Heart left ventricle (tissue), 16 donors: ENCODE data around the gene FDX2. TPM values are rescaled to one million over a fixed set of nuclear protein-coding genes. Genes with fewer than 3 reads are reported as not detected.

ENCODE experiments used
- ATAC-seq, 4 donors: fragments of 200-7000 bp; cut with Tn5 transposase; one replicate each; pipeline ENCODE4 v1.9.1; 2020 to 2022; ENCODE audit warnings: moderate library complexity in 4 of 4, mild to moderate bottlenecking in 3 of 4, moderate number of reproducible peaks in 1 of 4
- DNase-seq, 5 donors: peaks; one replicate each; pipeline ENCODE4 v3.0.0-alpha.2; 2020
- H3K27ac ChIP-seq, 12 donors: fragments of 200-600 bp; sonication (generic) in 4 of 12; one replicate each; pipeline versions ENCODE4 v1.5.0 to v1.8.0; 2016 to 2022; ENCODE audit warnings: mild to moderate bottlenecking in 2 of 12
- H3K27me3 ChIP-seq, 9 donors: fragments of 200-600 bp; sonication (generic) in 2 of 9; one replicate each; pipeline versions ENCODE4 v1.5.1 to v1.8.0; 2016 to 2022; ENCODE audit warnings: mild to moderate bottlenecking in 3 of 9
- H3K36me3 ChIP-seq, 9 donors: fragments of 200-600 bp; sonication (generic) in 2 of 9; one replicate each; pipeline versions ENCODE4 v1.5.0 to v1.8.0; 2018 to 2022; ENCODE audit warnings: mild to moderate bottlenecking in 2 of 9
- H3K4me1 ChIP-seq, 12 donors: fragments of 200-600 bp; sonication (generic) in 4 of 12; one replicate each; pipeline versions ENCODE4 v1.5.0 to v1.8.0; 2016 to 2022; ENCODE audit warnings: mild to moderate bottlenecking in 3 of 12
- H3K4me3 ChIP-seq, 12 donors: fragments of 200-600 bp; sonication (generic) in 4 of 12; one replicate each; pipeline versions ENCODE4 v1.5.0 to v1.8.0; 2017 to 2022; ENCODE audit warnings: mild to moderate bottlenecking in 9 of 12, moderate library complexity in 4 of 12
- H3K9me3 ChIP-seq, 12 donors: fragments of 200-600 bp; sonication (generic) in 4 of 12; one replicate each; pipeline versions ENCODE4 v1.5.0 to v1.8.0; 2016 to 2022; ENCODE audit warnings: mild to moderate bottlenecking in 1 of 12
- CTCF ChIP-seq, 12 donors: fragments of 200-600 bp; sonication (generic) in 4 of 12; IDR thresholded peaks; one replicate each; pipeline versions ENCODE4 v1.5.0 to v1.8.0; 2018 to 2022; ENCODE audit warnings: antibody characterized with exemption in 12 of 12, mild to moderate bottlenecking in 5 of 12
- POLR2A ChIP-seq, 2 donors: fragments of 450-650 bp; IDR thresholded peaks; one replicate each; pipeline ENCODE4 v1.6.1; 2017; ENCODE audit warnings: antibody characterized with exemption in 2 of 2, mild to moderate bottlenecking in 2 of 2, moderate library complexity in 2 of 2
- WGBS, 4 donors: extraction: QIAGEN DNeasy Blood & Tissue Kit in 2 of 4; methylation state at CpG; one replicate each; pipeline versions ENCODE4 v1.1.5 to v1.1.7; 2013 to 2018; 5-methylcytosine and 5-hydroxymethylcytosine counted together
- intact Hi-C, 10 donors: fragments of 100-400 bp; cut with DNase I; formaldehyde crosslinking; loops; one replicate each; pipeline versions ENCODE4 v1.11.1 to v1.14.2; 2022
- polyA plus RNA-seq, 2 donors: library from polyadenylated mRNA; stranded (reverse); fragments of 200-250 nt; gene quantifications; one replicate each; pipeline ENCODE4 v1.2.3, GENCODE V29; 2013
- total RNA-seq, 9 donors: library from RNA; depleted of rRNA in 2 of 9; stranded (reverse); fragments of >200 nt in 2 of 9; fragmentation: NEBNext Ultra II Directional in 3 of 9; extraction: Animal tissue kit (Norgen Biotek cat#: 25700) in 3 of 9; gene quantifications; one replicate each; pipeline versions ENCODE4 v1.1.0 to v1.2.4, GENCODE V29; 2016 to 2023
- donor health status: ischemic (EF 13 %, LVEDD 7.1; RV severe dilation, severe dysfunction).
- donor health status: healthy with polysubstance abuse.
- donor health status: DM: no; HTN: yes; CAD: no.
- donor health status: DM: no; HTN: no; CAD: no.
- donor health status: ischemic (EF 25% LVEDD 6.9; RV normal size, moderate dysfunction).
- donor health status: ischemic (EF 25% LVEDD 5.7; RV mildly dilated, moderate dysfunction).
- donor health status: healthy.
- donor health status: DM: yes; HTN: yes; CAD: no.
- donor health status: ischemic (EF 35%, LVEDD 5.7; RV mildly dilated, moderate dysfunction).
- donor health status: nonischemic (EF 11% LVEDD 7.7; RV severe dilation, severe dysfunction).
- donor health status: DM: yes; HTN: yes; CAD: no.
- donor health status: PGD.
- donor health status: ischemic (EF 29% LVEDD 5.4; RV normal size, mild dysfunction).
- donor health status: nonischemic (EF 23%, LVEDD 6.1; RV moderate dilation, normal function).

FDX2 gene
- total and polyA plus RNA-seq, 11 donors: 12.8 to 37.3 (median 18.3) TPM

- H3K9me3 ChIP-seq: no peaks in the 10 kb centered on the region
- 92 to 97% (median 94%) methylated on average over 20 to 24 of the region's 24 CpGs for WGBS, 4 donors
- H3K4me3 ChIP-seq: no peak within 1 kb of the TSS
- H3K27me3 ChIP-seq: no peaks in the 10 kb centered on the region
- TF ChIP-seq CTCF (IDR thresholded peaks at IDR 0.05) (no peak), POLR2A (IDR thresholded peaks at IDR 0.05) (no peak)
- intact Hi-C loops: no loop called here
- ATAC-seq (peak in 1 of 4 donors; percentile 7), DNase-seq (no peak)
- H3K4me1 ChIP-seq: peaks cover 0 to 15% (median 0%) of the 10 kb centered on the region in 12 donors
- peaks cover 0 to 12% (median 4%) of the 10 kb centered on the region in 9 donors for H3K36me3 ChIP-seq
- H3K27ac ChIP-seq: no peak within 1 kb of the TSS
Measured at GRCh38 chr19:10309423-10309822, 6.4 kb downstream of the FDX2 start, which contains the start of gene ZGLP1. Gene ZGLP1 (minus strand): TSS chr19:10309815.

- WGBS, 4 donors: 94 to 97% (median 95%) methylated on average over 5 of the region's 5 CpGs
- intact Hi-C loops: no loop called here
Measured at GRCh38 chr19:10306327-10306726, 9.5 kb downstream of the FDX2 start.

GRCh38 chr19:10305139-10305806, 10.5 kb downstream of the FDX2 start:
- Histone ChIP-seq H3K27me3 (peaks cover 0 to 10% (median 0%) of the 10 kb centered on the region in 9 donors), H3K36me3 (peaks cover 0 to 7% (median 0%) of the 10 kb centered on the region in 9 donors), H3K27ac (peak overlapping the region in 1 of 12 donors; percentile 60), H3K9me3 (no peaks in the 10 kb centered on the region), H3K4me1 (peaks cover 0 to 19% (median 0%) of the 10 kb centered on the region in 12 donors), H3K4me3 (peak overlapping the region in 1 of 12 donors; percentile 37)
- ATAC-seq: peak in 2 of 4 donors; percentile 62 to 66
- intact Hi-C loops: no loop called here
- TF ChIP-seq POLR2A (IDR thresholded peaks at IDR 0.05) (no peak), CTCF (IDR thresholded peaks at IDR 0.05) (no peak)
- peak in 2 of 5 donors; percentile 47 to 52 for DNase-seq
- WGBS, 4 donors: 79 to 87% (median 82%) methylated on average over 11 to 17 of the region's 17 CpGs

More at GRCh38 chr19:10306327-10306726, 9.5 kb downstream of the FDX2 start:
- Histone ChIP-seq H3K27ac (no peak overlapping the region), H3K9me3 (no peaks in the 10 kb centered on the region), H3K4me1 (peaks cover 0 to 16% (median 0%) of the 10 kb centered on the region in 12 donors), H3K27me3 (peaks cover 0 to 4% (median 0%) of the 10 kb centered on the region in 9 donors), H3K36me3 (peaks cover 0 to 8% (median 4%) of the 10 kb centered on the region in 9 donors), H3K4me3 (no peak overlapping the region)
- DNase-seq (no peak), ATAC-seq (no peak)
- TF ChIP-seq POLR2A (IDR thresholded peaks at IDR 0.05) (no peak), CTCF (IDR thresholded peaks at IDR 0.05) (no peak)

- no peaks in the 10 kb centered on the region for H3K9me3 ChIP-seq
- intact Hi-C loops: no loop called here
- H3K36me3 ChIP-seq: no peaks in the 10 kb centered on the region
- H3K4me1 ChIP-seq: peaks cover 0 to 30% (median 8%) of the 10 kb centered on the region in 12 donors
- no peak overlapping the region for H3K4me3 ChIP-seq
- WGBS, 4 donors: 41 to 57% (median 45%) methylated on average over 14 of the region's 14 CpGs
- DNase-seq (no peak), ATAC-seq (peak in 1 of 4 donors; percentile 51)
- H3K27me3 ChIP-seq: peaks cover 12 to 61% (median 23%) of the 10 kb centered on the region in 9 donors
- H3K27ac ChIP-seq: peak overlapping the region in 1 of 12 donors; percentile 13
- no peak for TF ChIP-seq CTCF (IDR thresholded peaks at IDR 0.05)
- no peak for TF ChIP-seq POLR2A (IDR thresholded peaks at IDR 0.05)
Measured at GRCh38 chr19:10299545-10300458, 16.0 kb downstream of the FDX2 start.
